Stimulated activated naive CD8-positive, alpha-beta T cell treated with anti-CD3 and anti-CD28 coated beads, Interleukin-15, amount 100 ng/mL, for 72 hours (primary cell): ENCODE measurements around the gene KCNH1.

ENCODE experiments used
- ATAC-seq: fragments of 150-1000 bp; cut with Tn5 transposase; 2 replicates; pipeline ENCODE4 v1.10.0; 2021; ENCODE audit warnings: mild to moderate bottlenecking, moderate library complexity
- DNase-seq, 2 donors: peaks; one replicate each; pipeline ENCODE4 v3.0.0; 2021 to 2022
- H3K27ac Mint-ChIP-seq, 2 donors: one replicate each; pipeline ENCODE4 v1.8.0; 2022; ENCODE audit warnings: mild to moderate bottlenecking in 2 of 2, mixed read lengths in 2 of 2, moderate library complexity in 2 of 2
- H3K27me3 Mint-ChIP-seq: one replicate; pipeline ENCODE4 v1.8.0; 2022; ENCODE audit warnings: mixed read lengths
- H3K4me1 Mint-ChIP-seq: one replicate; pipeline ENCODE4 v1.8.0; 2022; ENCODE audit warnings: mild to moderate bottlenecking, mixed read lengths
- H3K4me3 Mint-ChIP-seq, 2 donors: one replicate each; pipeline ENCODE4 v1.8.0; 2022; ENCODE audit warnings: mild to moderate bottlenecking in 2 of 2, mixed read lengths in 2 of 2, moderate library complexity in 1 of 2
- H3K9me3 Mint-ChIP-seq, 2 donors: one replicate each; pipeline ENCODE4 v1.8.0; 2022; ENCODE audit warnings: mixed read lengths in 2 of 2

Gene KCNH1

GRCh38 chr1:210654176-210654981 lies 479.6 kb downstream of the KCNH1 start:
- no peak overlapping the region for H3K4me3 Mint-ChIP-seq
- H3K27me3 Mint-ChIP-seq, result no peaks in the 10 kb centered on the region
- DNase-seq (peak; percentile 59 to 75), ATAC-seq (peak; percentile 80)
- no peak overlapping the region for H3K27ac Mint-ChIP-seq
- no peaks in the 10 kb centered on the region for H3K4me1 Mint-ChIP-seq
- H3K9me3 Mint-ChIP-seq, result peaks cover 6 to 8% of the 10 kb centered on the region in 2 donors

GRCh38 chr1:210653771-210654170 lies 480.2 kb downstream of the KCNH1 start:
- H3K9me3 Mint-ChIP-seq, result peaks cover 6 to 8% of the 10 kb centered on the region in 2 donors
- no peak overlapping the region for H3K27ac Mint-ChIP-seq
- H3K27me3 Mint-ChIP-seq, result no peaks in the 10 kb centered on the region
- no peaks in the 10 kb centered on the region for H3K4me1 Mint-ChIP-seq
- ATAC-seq (peak; percentile 24), DNase-seq (peak in 1 of 2 donors; percentile 17)
- no peak overlapping the region for H3K4me3 Mint-ChIP-seq

GRCh38 chr1:210652329-210652954 lies 481.5 kb downstream of the KCNH1 start:
- Mint-ChIP-seq H3K9me3 (peaks cover 6 to 8% of the 10 kb centered on the region in 2 donors), H3K4me3 (no peak overlapping the region), H3K4me1 (peaks cover 9% of the 10 kb centered on the region), H3K27me3 (no peaks in the 10 kb centered on the region), H3K27ac (no peak overlapping the region)
- ATAC-seq, result no peak
- DNase-seq, result no peak

- ATAC-seq, result no peak
- H3K9me3 Mint-ChIP-seq, result peaks cover 6 to 8% of the 10 kb centered on the region in 2 donors
- H3K4me1 Mint-ChIP-seq, result peaks cover 13% of the 10 kb centered on the region
- H3K27me3 Mint-ChIP-seq, result no peaks in the 10 kb centered on the region
- H3K27ac Mint-ChIP-seq, result no peak overlapping the region
- no peak overlapping the region for H3K4me3 Mint-ChIP-seq
- DNase-seq, result no peak
These were observed 483.5 kb downstream of the KCNH1 start for GRCh38 chr1:210650403-210650802.

- Mint-ChIP-seq H3K9me3 (peaks cover 2 to 4% of the 10 kb centered on the region in 2 donors), H3K27me3 (no peaks in the 10 kb centered on the region), H3K4me1 (peaks cover 13% of the 10 kb centered on the region), H3K4me3 (no peak overlapping the region), H3K27ac (no peak overlapping the region)
- ATAC-seq (no peak), DNase-seq (no peak)
These were observed 485.2 kb downstream of the KCNH1 start for GRCh38 chr1:210648588-210649269.

- no peak for DNase-seq
- H3K4me3 Mint-ChIP-seq, result no peak overlapping the region
- H3K9me3 Mint-ChIP-seq, result no peaks in the 10 kb centered on the region
- ATAC-seq, result peak; percentile 55
- H3K4me1 Mint-ChIP-seq, result peaks cover 13% of the 10 kb centered on the region
- H3K27me3 Mint-ChIP-seq, result no peaks in the 10 kb centered on the region
- peak overlapping the region in 1 of 2 donors; percentile 79 for H3K27ac Mint-ChIP-seq
These were observed 486.3 kb downstream of the KCNH1 start for GRCh38 chr1:210647406-210648333.

- no peaks in the 10 kb centered on the region for H3K9me3 Mint-ChIP-seq
- peaks cover 13% of the 10 kb centered on the region for H3K4me1 Mint-ChIP-seq
- no peak overlapping the region for H3K4me3 Mint-ChIP-seq
- H3K27me3 Mint-ChIP-seq, result no peaks in the 10 kb centered on the region
- ATAC-seq, result no peak
- no peak overlapping the region for H3K27ac Mint-ChIP-seq
- DNase-seq, result no peak
These were observed 487.7 kb downstream of the KCNH1 start for GRCh38 chr1:210646258-210646616.

GRCh38 chr1:210645582-210646257 lies 488.2 kb downstream of the KCNH1 start:
- peaks cover 13% of the 10 kb centered on the region for H3K4me1 Mint-ChIP-seq

GRCh38 chr1:210641582-210641981 lies 492.4 kb downstream of the KCNH1 start:
- no peak overlapping the region for H3K27ac Mint-ChIP-seq
- no peaks in the 10 kb centered on the region for H3K9me3 Mint-ChIP-seq
- no peaks in the 10 kb centered on the region for H3K27me3 Mint-ChIP-seq
- H3K4me1 Mint-ChIP-seq, result no peaks in the 10 kb centered on the region
- H3K4me3 Mint-ChIP-seq, result no peak overlapping the region
- ATAC-seq (no peak), DNase-seq (no peak)

More at GRCh38 chr1:210645582-210646257, 488.2 kb downstream of the KCNH1 start:
- H3K4me3 Mint-ChIP-seq, result no peak overlapping the region
- no peaks in the 10 kb centered on the region for H3K27me3 Mint-ChIP-seq
- H3K9me3 Mint-ChIP-seq, result no peaks in the 10 kb centered on the region
- DNase-seq (no peak), ATAC-seq (no peak)
- peak overlapping the region in 1 of 2 donors; percentile 59 for H3K27ac Mint-ChIP-seq

GRCh38 chr1:210635108-210635507 lies 498.8 kb downstream of the KCNH1 start:
- ATAC-seq, result no peak
- Mint-ChIP-seq H3K4me1 (no peaks in the 10 kb centered on the region), H3K27me3 (no peaks in the 10 kb centered on the region), H3K9me3 (no peaks in the 10 kb centered on the region), H3K4me3 (no peak overlapping the region), H3K27ac (no peak overlapping the region)
- DNase-seq, result no peak

GRCh38 chr1:210633636-210634035 lies 500.3 kb downstream of the KCNH1 start:
- ATAC-seq, result no peak
- DNase-seq, result no peak
- Mint-ChIP-seq H3K27me3 (no peaks in the 10 kb centered on the region), H3K9me3 (no peaks in the 10 kb centered on the region), H3K4me3 (no peak overlapping the region), H3K27ac (no peak overlapping the region), H3K4me1 (no peaks in the 10 kb centered on the region)

GRCh38 chr1:210633140-210633539 lies 500.8 kb downstream of the KCNH1 start:
- Mint-ChIP-seq H3K4me3 (no peak overlapping the region), H3K4me1 (no peaks in the 10 kb centered on the region), H3K27ac (no peak overlapping the region), H3K9me3 (no peaks in the 10 kb centered on the region), H3K27me3 (no peaks in the 10 kb centered on the region)
- no peak for DNase-seq
- ATAC-seq, result no peak

GRCh38 chr1:210631399-210631798 lies 502.5 kb downstream of the KCNH1 start:
- H3K9me3 Mint-ChIP-seq, result no peaks in the 10 kb centered on the region
- no peak for DNase-seq
- no peak for ATAC-seq
- no peaks in the 10 kb centered on the region for H3K27me3 Mint-ChIP-seq
- H3K27ac Mint-ChIP-seq, result no peak overlapping the region
- H3K4me1 Mint-ChIP-seq, result no peaks in the 10 kb centered on the region
- H3K4me3 Mint-ChIP-seq, result no peak overlapping the region

GRCh38 chr1:210629276-210629675 lies 504.7 kb downstream of the KCNH1 start:
- H3K4me3 Mint-ChIP-seq, result no peak overlapping the region
- H3K27me3 Mint-ChIP-seq, result no peaks in the 10 kb centered on the region
- ATAC-seq, result no peak
- DNase-seq, result no peak
- H3K9me3 Mint-ChIP-seq, result no peaks in the 10 kb centered on the region
- H3K4me1 Mint-ChIP-seq, result no peaks in the 10 kb centered on the region
- no peak overlapping the region for H3K27ac Mint-ChIP-seq

GRCh38 chr1:210627755-210628154 lies 506.2 kb downstream of the KCNH1 start:
- no peak for ATAC-seq
- Mint-ChIP-seq H3K4me3 (no peak overlapping the region), H3K9me3 (no peaks in the 10 kb centered on the region), H3K27ac (no peak overlapping the region), H3K27me3 (no peaks in the 10 kb centered on the region), H3K4me1 (no peaks in the 10 kb centered on the region)
- no peak for DNase-seq
